ENCODE results near the gene ADAMTS3. TPM values are rescaled to one million over a fixed set of nuclear protein-coding genes. Genes with fewer than 3 reads are reported as not detected.

The ADAMTS3 gene
- total RNA-seq, 1 donor from 2014 or later = 11.0 TPM

GRCh38 chr4:72471816-72472215 lies 97.2 kb downstream of the ADAMTS3 start:
- Mint-ChIP-seq H3K4me3 (no peak overlapping the region), H3K36me3 (no peaks in the 10 kb centered on the region), H3K9me3 (peaks cover 25% of the 10 kb centered on the region), H3K27ac (no peak overlapping the region), H3K4me1 (peaks cover 6% of the 10 kb centered on the region), H3K27me3 (ENCODE audit: low read depth) (no peaks in the 10 kb centered on the region)
- no peak for DNase-seq (ENCODE audit: low spot score in 2 of 2, unreplicated experiment in 2 of 2)
- TF ChIP-seq CTCF (IDR thresholded peaks at IDR 0.05; ENCODE audit: unreplicated experiment) = no peak

GRCh38 chr4:72468904-72469502 lies 100.0 kb downstream of the ADAMTS3 start:
- TF ChIP-seq CTCF (IDR thresholded peaks at IDR 0.05; ENCODE audit: unreplicated experiment) = peak; percentile 66
- H3K27me3 Mint-ChIP-seq (ENCODE audit: low read depth) = no peaks in the 10 kb centered on the region
- DNase-seq (ENCODE audit: low spot score in 2 of 2, unreplicated experiment in 2 of 2) = no peak
- no peak overlapping the region for H3K27ac Mint-ChIP-seq
- no peaks in the 10 kb centered on the region for H3K36me3 Mint-ChIP-seq
- no peak overlapping the region for H3K4me3 Mint-ChIP-seq
- H3K9me3 Mint-ChIP-seq = peaks cover 13% of the 10 kb centered on the region
- peaks cover 6% of the 10 kb centered on the region for H3K4me1 Mint-ChIP-seq

- Mint-ChIP-seq H3K36me3 (no peaks in the 10 kb centered on the region), H3K27me3 (ENCODE audit: low read depth) (no peaks in the 10 kb centered on the region), H3K4me1 (peaks cover 10% of the 10 kb centered on the region), H3K27ac (no peak overlapping the region), H3K4me3 (no peak overlapping the region), H3K9me3 (peaks cover 5% of the 10 kb centered on the region)
- no peak for DNase-seq (ENCODE audit: low spot score in 2 of 2, unreplicated experiment in 2 of 2)
- no peak for TF ChIP-seq CTCF (IDR thresholded peaks at IDR 0.05; ENCODE audit: unreplicated experiment)
Observed at GRCh38 chr4:72467633-72468032, 101.4 kb downstream of the ADAMTS3 start.

- Mint-ChIP-seq H3K27me3 (ENCODE audit: low read depth) (no peaks in the 10 kb centered on the region), H3K4me3 (no peak overlapping the region), H3K27ac (no peak overlapping the region), H3K4me1 (peaks cover 5% of the 10 kb centered on the region), H3K9me3 (peaks cover 5% of the 10 kb centered on the region), H3K36me3 (no peaks in the 10 kb centered on the region)
- TF ChIP-seq CTCF (IDR thresholded peaks at IDR 0.05; ENCODE audit: unreplicated experiment) = no peak
- DNase-seq (ENCODE audit: low spot score in 2 of 2, unreplicated experiment in 2 of 2) = no peak
Observed at GRCh38 chr4:72463724-72464123, 105.3 kb downstream of the ADAMTS3 start.

- no peaks in the 10 kb centered on the region for H3K27me3 Mint-ChIP-seq (ENCODE audit: low read depth)
- DNase-seq (ENCODE audit: low spot score in 2 of 2, unreplicated experiment in 2 of 2) = no peak
- H3K9me3 Mint-ChIP-seq = no peaks in the 10 kb centered on the region
- H3K4me1 Mint-ChIP-seq = no peaks in the 10 kb centered on the region
- H3K4me3 Mint-ChIP-seq = no peak overlapping the region
- H3K27ac Mint-ChIP-seq = no peak overlapping the region
- H3K36me3 Mint-ChIP-seq = peaks cover 2% of the 10 kb centered on the region
- no peak for TF ChIP-seq CTCF (IDR thresholded peaks at IDR 0.05; ENCODE audit: unreplicated experiment)
Observed at GRCh38 chr4:72457158-72457557, 111.9 kb downstream of the ADAMTS3 start.

- DNase-seq (ENCODE audit: low spot score in 2 of 2, unreplicated experiment in 2 of 2) = no peak
- H3K4me1 Mint-ChIP-seq = no peaks in the 10 kb centered on the region
- no peak overlapping the region for H3K4me3 Mint-ChIP-seq
- H3K9me3 Mint-ChIP-seq = no peaks in the 10 kb centered on the region
- H3K36me3 Mint-ChIP-seq = peaks cover 2% of the 10 kb centered on the region
- no peak for TF ChIP-seq CTCF (IDR thresholded peaks at IDR 0.05; ENCODE audit: unreplicated experiment)
- no peak overlapping the region for H3K27ac Mint-ChIP-seq
- no peaks in the 10 kb centered on the region for H3K27me3 Mint-ChIP-seq (ENCODE audit: low read depth)
Observed at GRCh38 chr4:72451349-72451748, 117.7 kb downstream of the ADAMTS3 start.
